Loucy (cell line): ENCODE measurements around the gene CCDC187.

Experiments used
- H2AFZ ChIP-seq: fragments of 200-600 bp; sonication (generic); 2 replicates; pipeline ENCODE4 v1.6.0; 2016; ENCODE audit warnings: antibody characterized with exemption, mild to moderate bottlenecking, low read length, moderate library complexity
- H3F3A ChIP-seq: fragments of 200-600 bp; 2 replicates; pipeline ENCODE4 v1.6.0; 2016; ENCODE audit warnings: antibody characterized with exemption, low read depth, mild to moderate bottlenecking
- H3K27me3 ChIP-seq: fragments of 200-600 bp; sonication (generic); 2 replicates; pipeline ENCODE4 v1.6.1; 2014; ENCODE audit warnings: low read length, mild to moderate bottlenecking; ENCODE audit not compliant: insufficient read depth, poor library complexity, severe bottlenecking
- H3K36me3 ChIP-seq: fragments of 200-600 bp; sonication (generic); 2 replicates; pipeline ENCODE4 v1.6.1; 2016; ENCODE audit warnings: low read length; ENCODE audit not compliant: insufficient read depth
- H3K4me1 ChIP-seq: fragments of 200-600 bp; sonication (generic); 2 replicates; pipeline ENCODE4 v1.5.1; 2014; ENCODE audit warnings: low read length, mild to moderate bottlenecking; ENCODE audit not compliant: insufficient read depth, poor library complexity, severe bottlenecking
- H3K4me2 ChIP-seq: fragments of 200-600 bp; sonication (generic); 2 replicates; pipeline ENCODE4 v1.6.0; 2014; ENCODE audit warnings: antibody characterized with exemption, low read length, low read depth, mild to moderate bottlenecking; ENCODE audit not compliant: poor library complexity, severe bottlenecking
- H3K4me3 ChIP-seq: fragments of 200-600 bp; sonication (generic); 2 replicates; pipeline ENCODE4 v1.5.1; 2014; ENCODE audit warnings: low read length, mild to moderate bottlenecking, mixed read lengths; ENCODE audit not compliant: poor library complexity, severe bottlenecking
- H3K79me2 ChIP-seq: fragments of 200-600 bp; sonication (generic); 2 replicates; pipeline ENCODE4 v1.6.1; 2014; ENCODE audit warnings: low read length; ENCODE audit not compliant: insufficient read depth
- H3K9ac ChIP-seq: fragments of 200-600 bp; sonication (generic); 2 replicates; pipeline ENCODE4 v1.6.0; 2014; ENCODE audit warnings: mild to moderate bottlenecking, low read depth, low read length, moderate library complexity; ENCODE audit not compliant: poor library complexity, severe bottlenecking
- H3K9me2 ChIP-seq: fragments of 200-600 bp; sonication (generic); replicated peaks from 2 replicates; pipeline ENCODE4 v1.6.1; 2016; ENCODE audit warnings: low read depth, low read length, mixed read lengths
- H3K9me3 ChIP-seq: fragments of 200-600 bp; sonication (generic); 2 replicates; pipeline ENCODE4 v1.6.1; 2014; ENCODE audit warnings: mild to moderate bottlenecking, antibody characterized with exemption, low read length, low read depth; ENCODE audit not compliant: insufficient read depth
- H4K20me1 ChIP-seq: fragments of 200-600 bp; sonication (generic); 2 replicates; pipeline ENCODE4 v1.6.0; 2014; ENCODE audit warnings: antibody characterized with exemption, low read length, mild to moderate bottlenecking; ENCODE audit not compliant: insufficient read depth, poor library complexity, severe bottlenecking
- EZH2phosphoT487 ChIP-seq: fragments of 200-600 bp; IDR thresholded peaks from 2 replicates; pipeline ENCODE4 v1.6.1; 2018; ENCODE audit warnings: antibody characterized with exemption, mild to moderate bottlenecking, moderate library complexity, borderline replicate concordance
- TF ChIP-seq, protein P1 (sequence below): fragments of 200-600 bp; sonication (generic); conservative IDR thresholded peaks from 2 replicates; pipeline ENCODE4 v1.5.1; 2014; ENCODE audit warnings: mild to moderate bottlenecking, antibody characterized with exemption, low read length

CCDC187 gene

DNA sequence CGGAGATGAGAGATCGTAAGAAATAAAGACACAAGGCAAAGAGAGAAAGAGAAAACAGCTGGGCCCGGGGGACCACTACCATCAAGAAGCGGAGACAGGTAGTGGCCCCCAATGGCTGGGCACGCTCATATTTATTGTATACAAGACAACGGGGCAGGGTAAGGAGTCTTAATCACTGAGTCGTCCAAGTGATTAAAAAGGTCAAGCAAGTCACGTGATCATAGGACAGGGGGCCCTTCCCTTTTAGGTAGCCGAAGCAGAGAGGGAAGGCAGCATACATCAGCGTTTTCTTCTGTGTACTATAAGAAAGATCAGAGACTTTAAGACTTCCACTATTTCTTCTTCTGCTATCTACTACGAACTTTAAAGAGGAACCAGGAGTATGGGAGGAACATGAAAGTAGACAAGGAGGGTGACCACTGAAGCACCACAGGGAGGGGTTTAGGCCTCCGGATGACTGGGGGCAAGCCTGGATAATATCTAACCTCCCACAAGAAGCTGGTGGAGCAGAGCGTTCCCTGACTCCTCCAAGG, 33.7 kb downstream of the CCDC187 start:
- no peaks in the 10 kb centered on the region for H3K27me3 ChIP-seq

GRCh38 chr9:136268735-136269134, 35.2 kb downstream of the CCDC187 start:
- H3K36me3 ChIP-seq = no peaks in the 10 kb centered on the region
- H4K20me1 ChIP-seq = no peaks in the 10 kb centered on the region
- no peaks in the 10 kb centered on the region for H3K27me3 ChIP-seq
- no peaks in the 10 kb centered on the region for H3K9me2 ChIP-seq
- H3K4me1 ChIP-seq = no peaks in the 10 kb centered on the region
- no peak overlapping the region for H3K4me2 ChIP-seq
- no peaks in the 10 kb centered on the region for H3F3A ChIP-seq
- no peak overlapping the region for H2AFZ ChIP-seq
- H3K9ac ChIP-seq = no peak overlapping the region
- no peaks in the 10 kb centered on the region for H3K9me3 ChIP-seq
- H3K79me2 ChIP-seq = no peaks in the 10 kb centered on the region
- TF ChIP-seq EZH2phosphoT487 = no peak
- TF ChIP-seq, protein P1, sequence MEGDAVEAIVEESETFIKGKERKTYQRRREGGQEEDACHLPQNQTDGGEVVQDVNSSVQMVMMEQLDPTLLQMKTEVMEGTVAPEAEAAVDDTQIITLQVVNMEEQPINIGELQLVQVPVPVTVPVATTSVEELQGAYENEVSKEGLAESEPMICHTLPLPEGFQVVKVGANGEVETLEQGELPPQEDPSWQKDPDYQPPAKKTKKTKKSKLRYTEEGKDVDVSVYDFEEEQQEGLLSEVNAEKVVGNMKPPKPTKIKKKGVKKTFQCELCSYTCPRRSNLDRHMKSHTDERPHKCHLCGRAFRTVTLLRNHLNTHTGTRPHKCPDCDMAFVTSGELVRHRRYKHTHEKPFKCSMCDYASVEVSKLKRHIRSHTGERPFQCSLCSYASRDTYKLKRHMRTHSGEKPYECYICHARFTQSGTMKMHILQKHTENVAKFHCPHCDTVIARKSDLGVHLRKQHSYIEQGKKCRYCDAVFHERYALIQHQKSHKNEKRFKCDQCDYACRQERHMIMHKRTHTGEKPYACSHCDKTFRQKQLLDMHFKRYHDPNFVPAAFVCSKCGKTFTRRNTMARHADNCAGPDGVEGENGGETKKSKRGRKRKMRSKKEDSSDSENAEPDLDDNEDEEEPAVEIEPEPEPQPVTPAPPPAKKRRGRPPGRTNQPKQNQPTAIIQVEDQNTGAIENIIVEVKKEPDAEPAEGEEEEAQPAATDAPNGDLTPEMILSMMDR = no peak
- H3K4me3 ChIP-seq = no peak overlapping the region

More for the DNA sequence above, 33.7 kb downstream of the CCDC187 start:
- Histone ChIP-seq H3K9ac (no peak overlapping the region), H3K4me2 (no peak overlapping the region), H3K36me3 (no peaks in the 10 kb centered on the region), H3K4me3 (no peak overlapping the region), H3K79me2 (no peaks in the 10 kb centered on the region), H4K20me1 (no peaks in the 10 kb centered on the region), H3K4me1 (no peaks in the 10 kb centered on the region), H3K9me2 (no peaks in the 10 kb centered on the region), H3F3A (no peaks in the 10 kb centered on the region), H3K9me3 (no peaks in the 10 kb centered on the region), H2AFZ (no peak overlapping the region)
- TF ChIP-seq, protein P1 = no peak
- no peak for TF ChIP-seq EZH2phosphoT487

DNA sequence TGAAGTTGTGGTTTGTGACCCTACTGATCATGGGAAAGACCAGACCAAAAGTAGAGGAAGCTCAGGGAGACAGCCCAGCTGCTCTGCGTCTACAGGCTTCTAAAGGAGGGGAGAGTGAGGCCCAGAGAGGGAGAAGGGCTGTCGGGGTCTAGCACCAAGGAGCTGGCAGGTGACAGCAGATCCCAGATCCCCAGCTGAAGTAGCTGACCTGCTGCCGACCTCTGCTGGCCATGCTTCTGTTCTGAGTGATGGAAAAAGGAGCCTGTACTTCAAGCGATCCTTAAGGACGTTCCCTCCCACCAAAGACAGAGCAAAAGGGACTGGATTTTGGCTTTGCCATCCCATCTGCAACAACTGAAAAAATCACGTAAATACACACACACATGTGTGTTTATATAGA, 35.6 kb downstream of the CCDC187 start:
- no peak overlapping the region for H2AFZ ChIP-seq
- no peaks in the 10 kb centered on the region for H3K79me2 ChIP-seq
- no peak for TF ChIP-seq EZH2phosphoT487
- TF ChIP-seq, protein P1 = peak; percentile 33
- no peaks in the 10 kb centered on the region for H3K9me3 ChIP-seq
- H3K4me1 ChIP-seq = no peaks in the 10 kb centered on the region
- H3K27me3 ChIP-seq = no peaks in the 10 kb centered on the region
- no peak overlapping the region for H3K4me3 ChIP-seq
- H4K20me1 ChIP-seq = no peaks in the 10 kb centered on the region
- no peak overlapping the region for H3K9ac ChIP-seq
- no peaks in the 10 kb centered on the region for H3F3A ChIP-seq
- H3K9me2 ChIP-seq = no peaks in the 10 kb centered on the region
- H3K4me2 ChIP-seq = no peak overlapping the region
- H3K36me3 ChIP-seq = no peaks in the 10 kb centered on the region
